Fibroblast of the aortic adventitia (primary cell): ENCODE measurements around the gene SNX10. TPM values are rescaled to one million over a fixed set of nuclear protein-coding genes. Genes with fewer than 3 reads are reported as not detected.

Source experiments
- DNase-seq: peaks from one replicate; pipeline ENCODE4 v3.0.0-alpha.2; 2010; ENCODE audit warnings: low read depth
- H3K4me3 ChIP-seq: 2 replicates; pipeline ENCODE4 v1.5.1; 2011; ENCODE audit warnings: low read depth, mild to moderate bottlenecking, control low read depth, low read length, moderate library complexity
- CTCF ChIP-seq: IDR thresholded peaks from 2 replicates; pipeline ENCODE4 v1.5.1; 2011; ENCODE audit warnings: mild to moderate bottlenecking, low read length, control low read depth, inconsistent platforms; ENCODE audit not compliant: insufficient read depth
- total RNA-seq: library from RNA; depleted of rRNA; stranded (reverse); fragments of >200 nt; gene quantifications from 2 replicates; pipeline ENCODE4 v1.2.3, GENCODE V29; 2012; ENCODE audit warnings: low replicate concordance

Gene SNX10
- total RNA-seq, 1 donor: 0.09 TPM

- no peak overlapping the region for H3K4me3 ChIP-seq
- TF ChIP-seq CTCF: no peak
- no peak for DNase-seq
Observed at GRCh38 chr7:26321435-26321834, 29.8 kb downstream of the SNX10 start.

- TF ChIP-seq CTCF: no peak
- no peak overlapping the region for H3K4me3 ChIP-seq
- DNase-seq: no peak
Observed at GRCh38 chr7:26326211-26326610, 34.5 kb downstream of the SNX10 start.

GRCh38 chr7:26328498-26329390 is 37.1 kb downstream of the SNX10 start:
- no peak for DNase-seq
- no peak overlapping the region for H3K4me3 ChIP-seq
- TF ChIP-seq CTCF: no peak

- TF ChIP-seq CTCF: no peak
- DNase-seq: no peak
- H3K4me3 ChIP-seq: no peak overlapping the region
Observed at GRCh38 chr7:26329520-26330255, 38.0 kb downstream of the SNX10 start.

GRCh38 chr7:26331113-26331512 is 39.5 kb downstream of the SNX10 start:
- no peak overlapping the region for H3K4me3 ChIP-seq
- no peak for DNase-seq
- TF ChIP-seq CTCF: no peak

GRCh38 chr7:26331789-26332188 is 40.1 kb downstream of the SNX10 start:
- no peak overlapping the region for H3K4me3 ChIP-seq
- no peak for DNase-seq
- no peak for TF ChIP-seq CTCF
